Mesendoderm (in vitro differentiated cells): Measurements from ENCODE around the gene HCN3.

Source experiments
- DNase-seq: peaks from one replicate; pipeline ENCODE4 v3.0.0; 2013
- H2AK5ac ChIP-seq: 2 replicates; pipeline ENCODE4 v1.6.1; 2013; ENCODE audit warnings: low read length, inconsistent platforms
- H2BK120ac ChIP-seq: 2 replicates; pipeline ENCODE4 v1.6.1; 2013; ENCODE audit warnings: low read depth, mild to moderate bottlenecking, low read length, moderate library complexity, mixed read lengths
- H2BK15ac ChIP-seq: replicated peaks from 2 replicates; pipeline ENCODE4 v1.6.1; 2013; ENCODE audit warnings: low read depth, mild to moderate bottlenecking, moderate library complexity
- H2BK5ac ChIP-seq: 2 replicates; pipeline ENCODE4 v1.6.1; 2013; ENCODE audit warnings: low read length, inconsistent platforms
- H3K18ac ChIP-seq: 2 replicates; pipeline ENCODE4 v1.6.1; 2013; ENCODE audit warnings: mild to moderate bottlenecking, low read length, mixed read lengths
- H3K23ac ChIP-seq: one replicate; pipeline ENCODE4 v1.6.1; 2013; ENCODE audit warnings: low read length
- H3K27ac ChIP-seq: 2 replicates; pipeline ENCODE4 v1.5.1; 2013; ENCODE audit warnings: low read depth, mild to moderate bottlenecking, inconsistent platforms, low read length, moderate library complexity
- H3K27me3 ChIP-seq: 2 replicates; pipeline ENCODE4 v1.6.1; 2013; ENCODE audit warnings: low read length, control low read depth, mild to moderate bottlenecking, inconsistent platforms; ENCODE audit not compliant: insufficient read depth, poor library complexity
- H3K36me3 ChIP-seq: 2 replicates; pipeline ENCODE4 v1.6.1; 2013; ENCODE audit warnings: low read length, inconsistent platforms; ENCODE audit not compliant: control insufficient read depth, insufficient read depth
- H3K4ac ChIP-seq: one replicate; pipeline ENCODE4 v1.6.1; 2013; ENCODE audit warnings: low read depth, mild to moderate bottlenecking, low read length, moderate library complexity
- H3K4me1 ChIP-seq: 2 replicates; pipeline ENCODE4 v1.6.1; 2013; ENCODE audit warnings: low read depth, low read length, inconsistent platforms; ENCODE audit not compliant: control insufficient read depth
- H3K4me2 ChIP-seq: 2 replicates; pipeline ENCODE4 v1.6.1; 2013; ENCODE audit warnings: low read length
- H3K4me3 ChIP-seq: 2 replicates; pipeline ENCODE4 v1.5.1; 2013; ENCODE audit warnings: mild to moderate bottlenecking, low read length
- H3K56ac ChIP-seq: one replicate; pipeline ENCODE4 v1.6.1; 2013; ENCODE audit warnings: low read length
- H3K79me1 ChIP-seq: 2 replicates; pipeline ENCODE4 v1.6.1; 2013; ENCODE audit warnings: low read length, inconsistent platforms
- H3K79me2 ChIP-seq: 2 replicates; pipeline ENCODE4 v1.6.1; 2013; ENCODE audit warnings: mild to moderate bottlenecking, low read length; ENCODE audit not compliant: control insufficient read depth, insufficient read depth
- H3K9ac ChIP-seq: 2 replicates; pipeline ENCODE4 v1.6.1; 2013; ENCODE audit warnings: low read length, inconsistent platforms
- H4K5ac ChIP-seq: one replicate; pipeline ENCODE4 v1.6.1; 2013; ENCODE audit warnings: low read length
- H4K8ac ChIP-seq: one replicate; pipeline ENCODE4 v1.6.1; 2013; ENCODE audit warnings: low read depth, mild to moderate bottlenecking, control low read depth, low read length, moderate library complexity
- WGBS: extraction: QIAGEN DNeasy Blood & Tissue Kit; methylation state at CpG from one replicate; pipeline ENCODE4 v1.1.7; 2013; ENCODE audit warnings: low lambda C conversion rate, missing lambda C conversion rate; ENCODE audit not compliant: insufficient coverage; ENCODE audit errors: extremely low coverage; 5-methylcytosine and 5-hydroxymethylcytosine counted together

HCN3 gene

DNA sequence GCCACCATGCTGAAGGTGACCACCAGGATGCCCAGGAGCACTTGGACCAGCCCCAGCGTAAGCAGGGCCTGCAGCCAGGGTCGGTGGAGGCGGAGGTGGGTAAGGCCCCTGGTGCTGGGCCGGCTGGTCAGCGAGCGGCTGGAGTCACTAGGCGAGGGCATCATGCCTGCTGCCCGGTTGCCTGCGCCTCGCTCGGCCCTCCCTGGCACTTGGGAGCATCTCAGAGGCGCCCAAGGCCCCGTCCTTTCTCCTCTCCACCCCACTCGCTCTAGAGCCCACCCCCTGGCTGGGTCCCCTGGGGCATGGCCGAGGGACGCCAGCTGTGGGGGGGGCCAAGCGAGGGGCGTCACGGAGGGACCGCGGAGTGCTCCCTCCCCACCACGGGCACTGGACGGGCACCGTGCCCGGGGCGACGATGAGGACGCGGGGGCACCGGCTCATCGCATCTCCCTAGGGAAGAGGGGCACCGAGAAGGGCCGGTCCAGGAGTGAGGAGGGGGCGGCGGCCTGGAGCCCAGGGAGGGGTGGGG, 22.5 kb upstream of the HCN3 start:
- peak overlapping the region; percentile 74 for H3K4me2 ChIP-seq
- peak overlapping the region; percentile 59 for H2AK5ac ChIP-seq
- no peaks in the 10 kb centered on the region for H3K79me2 ChIP-seq
- peak overlapping the region; percentile 85 for H3K23ac ChIP-seq
- H4K8ac ChIP-seq, result no peak overlapping the region
- no peak overlapping the region for H2BK15ac ChIP-seq
- peaks cover 8% of the 10 kb centered on the region for H3K4me1 ChIP-seq
- H3K56ac ChIP-seq, result peak overlapping the region; percentile 95
- no peaks in the 10 kb centered on the region for H3K27me3 ChIP-seq
- peaks cover 3% of the 10 kb centered on the region for H3K36me3 ChIP-seq
- no peak overlapping the region for H2BK120ac ChIP-seq
- H3K79me1 ChIP-seq, result peaks cover 4% of the 10 kb centered on the region
- H3K27ac ChIP-seq, result no peak overlapping the region
- peak overlapping the region; percentile 85 for H3K9ac ChIP-seq
- no peak overlapping the region for H4K5ac ChIP-seq
- no CpG with 5 or more reads among the region's 35 CpGs for WGBS
- DNase-seq, result no peak
- peak overlapping the region; percentile 42 for H3K4ac ChIP-seq
- no peak overlapping the region for H2BK5ac ChIP-seq
- peak overlapping the region; percentile 12 for H3K18ac ChIP-seq
- peak overlapping the region; percentile 69 for H3K4me3 ChIP-seq

GRCh38 chr1:155255243-155256007, 21.8 kb upstream of the HCN3 start, which contains the start of gene ENTREP3:
Gene ENTREP3, minus strand, starts transcription at chr1:155255483. Its CDS starts 606 bp downstream, at chr1:155254877.
- WGBS, result no CpG with 5 or more reads among the region's 54 CpGs
- Histone ChIP-seq H3K4me1 (peaks cover 6% of the 10 kb centered on the region), H2BK15ac (no peak within 1 kb of the TSS), H3K4me2 (peak within 1 kb of the TSS; percentile 95), H3K4me3 (peak within 1 kb of the TSS; percentile 69), H4K8ac (no peak within 1 kb of the TSS), H3K9ac (peak within 1 kb of the TSS; percentile 86), H3K56ac (peak within 1 kb of the TSS; percentile 95), H3K79me2 (no peaks in the 10 kb centered on the region), H3K18ac (peak within 1 kb of the TSS; percentile 82), H2AK5ac (peak within 1 kb of the TSS; percentile 59), H3K79me1 (peaks cover 4% of the 10 kb centered on the region), H3K23ac (peak within 1 kb of the TSS; percentile 85), H3K4ac (peak within 1 kb of the TSS; percentile 82), H3K36me3 (peaks cover 3% of the 10 kb centered on the region), H2BK5ac (peak within 1 kb of the TSS; percentile 69), H3K27ac (peak within 1 kb of the TSS; percentile 69), H4K5ac (no peak within 1 kb of the TSS), H2BK120ac (no peak within 1 kb of the TSS), H3K27me3 (no peaks in the 10 kb centered on the region)
- peak; percentile 93 for DNase-seq

- Histone ChIP-seq H3K27me3 (no peaks in the 10 kb centered on the region), H2BK120ac (no peak overlapping the region), H3K56ac (peak overlapping the region; percentile 95), H4K5ac (no peak overlapping the region), H3K79me2 (peaks cover 2% of the 10 kb centered on the region), H3K4me1 (peaks cover 8% of the 10 kb centered on the region), H3K9ac (peak overlapping the region; percentile 86), H4K8ac (no peak overlapping the region), H3K4me2 (peak overlapping the region; percentile 95), H2AK5ac (no peak overlapping the region), H3K23ac (no peak overlapping the region), H3K4me3 (no peak overlapping the region), H3K36me3 (peaks cover 3% of the 10 kb centered on the region), H2BK5ac (no peak overlapping the region), H3K27ac (no peak overlapping the region), H2BK15ac (no peak overlapping the region), H3K79me1 (peaks cover 8% of the 10 kb centered on the region), H3K18ac (no peak overlapping the region), H3K4ac (no peak overlapping the region)
- DNase-seq, result no peak
- no CpG with 5 or more reads among the region's 20 CpGs for WGBS
Observed at GRCh38 chr1:155256058-155256852, 21.0 kb upstream of the HCN3 start.

DNA sequence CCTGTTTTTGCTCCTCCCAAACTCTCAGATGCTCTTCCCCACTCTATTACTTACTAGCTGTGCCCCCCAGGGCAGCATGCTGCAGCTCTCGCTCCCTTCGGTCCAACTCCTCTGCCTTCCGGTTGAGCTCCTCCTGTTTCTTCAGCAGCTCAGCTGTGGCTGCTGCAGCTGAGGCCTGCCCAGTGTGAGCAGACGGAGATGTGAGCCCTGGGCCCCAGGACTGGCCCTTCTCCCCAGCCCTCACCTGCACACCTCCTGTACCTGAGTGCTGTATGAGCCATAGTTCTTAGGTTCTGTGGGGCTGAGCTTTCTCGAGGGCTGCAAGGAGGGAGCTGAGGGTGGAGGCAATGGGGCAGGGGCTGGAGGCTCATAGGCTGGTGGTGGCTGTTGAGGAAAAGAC, 17.0 kb upstream of the HCN3 start:
- H3K4ac ChIP-seq, result no peak overlapping the region
- no peak for DNase-seq
- H3K79me1 ChIP-seq, result peaks cover 5% of the 10 kb centered on the region
- H3K79me2 ChIP-seq, result peaks cover 4% of the 10 kb centered on the region
- H3K23ac ChIP-seq, result no peak overlapping the region
- H3K4me1 ChIP-seq, result peaks cover 3% of the 10 kb centered on the region
- H3K56ac ChIP-seq, result no peak overlapping the region
- H3K27ac ChIP-seq, result no peak overlapping the region
- H2BK120ac ChIP-seq, result no peak overlapping the region
- no peak overlapping the region for H3K9ac ChIP-seq
- H3K36me3 ChIP-seq, result peaks cover 8% of the 10 kb centered on the region
- WGBS, result no CpG with 5 or more reads among the region's 5 CpGs
- H3K18ac ChIP-seq, result no peak overlapping the region
- H2BK15ac ChIP-seq, result no peak overlapping the region
- H3K4me3 ChIP-seq, result no peak overlapping the region
- H2AK5ac ChIP-seq, result no peak overlapping the region
- no peak overlapping the region for H3K4me2 ChIP-seq
- no peak overlapping the region for H4K5ac ChIP-seq
- H4K8ac ChIP-seq, result no peak overlapping the region
- H3K27me3 ChIP-seq, result no peaks in the 10 kb centered on the region
- H2BK5ac ChIP-seq, result no peak overlapping the region

DNA sequence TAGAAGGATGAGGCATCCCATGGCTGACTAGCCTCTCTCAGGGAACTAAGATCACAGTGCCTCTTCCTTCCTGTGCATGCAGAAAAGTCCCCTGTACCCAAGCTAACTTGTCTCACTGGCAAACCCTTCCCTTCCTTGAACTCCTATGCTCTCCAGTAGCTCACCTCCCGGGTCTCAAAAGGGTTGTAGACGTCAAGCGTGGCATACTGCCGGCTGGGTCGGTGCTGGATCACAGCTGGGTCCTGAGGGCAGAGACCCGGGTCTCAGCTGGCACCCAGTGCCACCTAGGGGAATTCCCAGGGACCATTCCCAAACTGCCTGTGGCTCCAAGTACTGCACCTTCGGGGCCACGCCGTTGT, 15.8 kb upstream of the HCN3 start:
- Histone ChIP-seq H3K18ac (no peak overlapping the region), H3K27me3 (no peaks in the 10 kb centered on the region), H3K79me1 (peaks cover 5% of the 10 kb centered on the region), H4K5ac (no peak overlapping the region), H3K4ac (no peak overlapping the region), H3K23ac (no peak overlapping the region), H4K8ac (no peak overlapping the region), H3K56ac (peak overlapping the region; percentile 98), H3K4me2 (peak overlapping the region; percentile 73), H3K9ac (peak overlapping the region; percentile 98), H3K4me1 (peaks cover 3% of the 10 kb centered on the region), H3K36me3 (peaks cover 13% of the 10 kb centered on the region), H2AK5ac (peak overlapping the region; percentile 4), H2BK15ac (no peak overlapping the region), H3K4me3 (peak overlapping the region; percentile 90), H2BK120ac (no peak overlapping the region), H3K27ac (no peak overlapping the region), H3K79me2 (peaks cover 4% of the 10 kb centered on the region), H2BK5ac (no peak overlapping the region)
- no CpG with 5 or more reads among the region's 9 CpGs for WGBS
- DNase-seq, result no peak
